Astrocyte of the spinal cord (primary cell): ENCODE results near the gene ABLIM1.

Source experiments
- DNase-seq: peaks from one replicate; pipeline ENCODE4 v3.0.0; 2011; ENCODE audit warnings: low read depth, low spot score
- H3K4me3 ChIP-seq: 2 replicates; pipeline ENCODE4 v1.5.1; 2011; ENCODE audit warnings: low read depth, mild to moderate bottlenecking, low read length, moderate library complexity
- CTCF ChIP-seq: IDR thresholded peaks from 2 replicates; pipeline ENCODE4 v1.5.1; 2012; ENCODE audit warnings: low read depth, mild to moderate bottlenecking, low read length, inconsistent platforms
- in situ Hi-C: cut with HindIII; loops from 2 replicates; pipeline ENCODE4 v1.10.0; 2017; ENCODE audit warnings: low sequenced_read_pairs

Gene ABLIM1

GRCh38 chr10:114694752-114695151 is 36.7 kb upstream of the ABLIM1 start:
- no peak overlapping the region for H3K4me3 ChIP-seq
- no peak for DNase-seq
- in situ Hi-C loops, result no loop called here
- TF ChIP-seq CTCF, result peak; percentile 60

- in situ Hi-C loops, result no loop called here
- no peak for TF ChIP-seq CTCF
- no peak for DNase-seq
- H3K4me3 ChIP-seq, result no peak overlapping the region
Observed at GRCh38 chr10:114694062-114694461, 36.0 kb upstream of the ABLIM1 start.

DNA sequence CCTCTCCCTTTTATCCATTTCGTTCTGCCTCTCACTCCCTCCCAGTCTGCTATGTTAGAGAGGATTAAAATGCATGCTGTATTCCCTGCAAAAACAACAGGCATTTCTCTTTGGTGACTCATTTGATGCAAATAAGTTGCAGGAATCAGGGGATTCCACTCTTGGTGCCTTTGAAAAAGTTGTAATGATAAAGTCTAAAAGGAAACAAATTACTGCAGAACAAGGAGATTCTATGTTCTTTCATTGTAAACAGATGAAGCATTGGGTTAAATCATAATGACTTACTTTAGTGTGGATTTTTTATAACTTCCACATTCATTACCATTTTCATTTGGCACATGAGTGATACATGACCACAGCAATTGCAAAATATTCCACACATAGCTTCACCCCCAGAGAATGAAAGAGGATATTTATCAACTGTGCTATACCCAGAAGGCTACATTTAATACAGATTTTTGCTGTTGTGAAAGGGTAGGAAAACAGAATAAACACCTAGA is 33.4 kb upstream of the ABLIM1 start:
- peak; percentile 69 for DNase-seq
- in situ Hi-C loops, result no loop called here
- no peak for TF ChIP-seq CTCF
- no peak overlapping the region for H3K4me3 ChIP-seq

- in situ Hi-C loops, result no loop called here
- no peak overlapping the region for H3K4me3 ChIP-seq
- no peak for DNase-seq
- no peak for TF ChIP-seq CTCF
Observed at GRCh38 chr10:114688786-114689185, 30.7 kb upstream of the ABLIM1 start.

DNA sequence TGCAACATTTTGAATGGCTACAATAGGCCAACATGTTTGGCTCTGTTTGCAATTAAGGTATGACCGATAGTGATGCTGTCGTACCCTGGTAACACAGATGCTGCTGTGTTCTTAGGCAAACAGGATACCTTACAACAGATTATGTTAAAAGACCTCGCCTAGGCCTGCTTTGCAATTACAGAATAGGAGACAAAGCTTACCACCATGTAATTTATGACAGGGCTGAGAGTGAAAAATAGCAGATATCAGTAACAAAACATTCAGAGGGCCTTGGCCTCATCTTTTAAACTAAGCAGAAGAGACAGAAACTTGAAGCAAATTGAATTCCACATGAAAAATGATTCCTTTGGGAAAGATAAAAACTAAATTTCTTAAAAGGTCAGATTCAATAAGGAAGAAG is 29.4 kb upstream of the ABLIM1 start:
- no peak overlapping the region for H3K4me3 ChIP-seq
- in situ Hi-C loops, result no loop called here
- TF ChIP-seq CTCF, result no peak

GRCh38 chr10:114686013-114686412 is 27.9 kb upstream of the ABLIM1 start:
- no peak overlapping the region for H3K4me3 ChIP-seq
- DNase-seq, result no peak
- in situ Hi-C loops, result no loop called here
- TF ChIP-seq CTCF, result no peak

More for the DNA sequence above, 29.4 kb upstream of the ABLIM1 start:
- no peak for DNase-seq

DNA sequence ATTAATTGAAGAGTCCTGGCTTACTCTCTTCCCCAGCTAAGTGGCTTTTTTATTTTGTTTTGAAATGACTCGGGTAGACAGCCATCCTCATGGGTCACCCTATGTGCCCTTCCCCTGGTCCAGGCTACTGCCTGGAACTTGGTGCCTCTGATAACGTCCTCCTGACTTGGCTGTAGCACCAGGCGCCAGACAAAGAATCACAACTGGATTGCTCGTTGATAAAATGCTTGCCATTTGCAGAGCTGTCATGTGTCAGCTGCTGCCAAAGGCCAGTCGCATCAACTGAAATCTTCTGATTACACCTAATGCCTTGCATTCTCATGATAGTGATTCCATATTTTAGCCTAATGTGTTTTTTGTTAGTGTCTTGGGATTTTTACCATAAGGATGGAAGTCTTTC is 27.4 kb upstream of the ABLIM1 start:
- no peak overlapping the region for H3K4me3 ChIP-seq
- DNase-seq, result no peak
- no peak for TF ChIP-seq CTCF
- in situ Hi-C loops, result no loop called here
